Cardiac atrium fibroblast (primary cell): ENCODE data around the gene POPDC3. TPM values are rescaled to one million over a fixed set of nuclear protein-coding genes. Genes with fewer than 3 reads are reported as not detected.

Source experiments
- total RNA-seq: library from RNA; depleted of rRNA; stranded (reverse); fragments of >200 nt; gene quantifications from 2 replicates; pipeline ENCODE4 v1.2.3, GENCODE V29; 2015

The POPDC3 gene, protein sequence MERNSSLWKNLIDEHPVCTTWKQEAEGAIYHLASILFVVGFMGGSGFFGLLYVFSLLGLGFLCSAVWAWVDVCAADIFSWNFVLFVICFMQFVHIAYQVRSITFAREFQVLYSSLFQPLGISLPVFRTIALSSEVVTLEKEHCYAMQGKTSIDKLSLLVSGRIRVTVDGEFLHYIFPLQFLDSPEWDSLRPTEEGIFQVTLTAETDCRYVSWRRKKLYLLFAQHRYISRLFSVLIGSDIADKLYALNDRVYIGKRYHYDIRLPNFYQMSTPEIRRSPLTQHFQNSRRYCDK
- 6.0 TPM in 1 of 2 replicates, not detected in the other for total RNA-seq

DNA sequence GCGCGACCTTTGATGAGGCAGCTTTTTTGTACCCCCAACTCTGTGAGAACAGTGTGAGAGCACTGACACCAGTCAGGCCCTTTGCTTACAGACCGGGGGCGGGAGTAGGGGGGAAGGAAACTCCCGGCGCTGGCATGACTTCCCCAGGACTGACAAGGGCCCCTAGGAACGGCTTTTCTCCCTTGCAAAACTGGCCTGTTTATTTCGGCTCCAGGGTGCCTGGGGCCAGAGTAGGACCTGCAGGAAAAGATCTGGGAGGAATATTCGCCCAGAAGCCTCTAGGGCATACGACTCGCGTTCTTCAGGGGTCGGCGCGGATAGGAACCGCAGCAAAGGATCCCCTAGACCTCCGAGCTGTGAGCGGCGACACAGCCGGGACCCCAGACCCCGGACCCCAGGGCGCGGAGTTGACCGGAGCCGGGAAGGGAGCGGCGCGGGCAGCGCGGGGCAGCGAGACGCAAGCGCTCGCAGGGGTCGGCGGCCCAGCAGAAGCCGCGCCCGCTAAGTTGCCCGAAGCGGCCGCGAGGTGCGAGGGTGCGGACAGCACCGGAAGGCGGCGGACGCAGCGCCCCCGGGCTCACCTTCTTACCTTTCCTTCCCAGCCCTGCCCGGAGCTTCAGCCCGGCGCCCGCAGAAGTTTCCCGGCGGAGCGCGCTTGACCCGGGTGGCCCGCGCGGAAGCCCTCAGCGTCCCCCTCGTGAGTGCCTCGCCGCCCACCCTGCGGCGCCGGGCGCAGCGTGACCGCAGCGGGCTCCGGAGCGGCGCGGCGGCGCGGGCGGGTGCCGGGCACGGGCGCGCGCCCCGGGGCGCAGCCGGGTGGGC, at the start of gene POPDC3:
Gene POPDC3 (minus strand): TSS at position 771 of the 822 bp plus-strand sequence. CDS start 18,105 bp downstream, outside the sequence.

Other genes with a start within 250 kb of the POPDC3 start
- gene LIN28B, start 222.9 kb downstream of the POPDC3 start, total RNA-seq: not detected in 2 replicates
- gene PREP, start 223.1 kb upstream of the POPDC3 start, total RNA-seq: 14.6 and 16.8 TPM in 2 replicates